Left lobe of liver (tissue), 1 donor: Measurements from ENCODE around the gene ACAT2. TPM values are rescaled to one million over a fixed set of nuclear protein-coding genes. Genes with fewer than 3 reads are reported as not detected.

Experiments
- total RNA-seq: library from RNA; stranded (reverse); gene quantifications from one replicate; pipeline ENCODE4 v1.2.1, GENCODE V29; 2021
- donor health status: DM: no; HTN: yes; CAD: no.

The ACAT2 gene
- total RNA-seq, 1 donor from 2014 or later = 44.6 TPM

Other genes with a start within 250 kb of the ACAT2 start
- 608 TPM for gene SOD2, start 68.8 kb upstream of the ACAT2 start, total RNA-seq
- gene WTAP, start 34.5 kb upstream of the ACAT2 start, total RNA-seq = 23.7 TPM
- 58.1 TPM for gene TCP1, start 27.6 kb downstream of the ACAT2 start, total RNA-seq
- 28.8 TPM for gene MRPL18, start 28.4 kb downstream of the ACAT2 start, total RNA-seq
- gene PNLDC1, start 38.2 kb downstream of the ACAT2 start, total RNA-seq = 0.23 TPM
- gene MAS1, start 128.9 kb downstream of the ACAT2 start, total RNA-seq = not detected
- gene IGF2R, start 207.0 kb downstream of the ACAT2 start, total RNA-seq = 51.5 TPM